IMR-90 (cell line): ENCODE results near the gene ACTR3C. TPM values are rescaled to one million over a fixed set of nuclear protein-coding genes. Genes with fewer than 3 reads are reported as not detected.
"Not testable (repeated sequence)": the region's sequence is repeated elsewhere in the genome, so short reads cannot be mapped to it uniquely, and the experiment has no call there.

ENCODE experiments used
- ATAC-seq: fragments of 200-7000 bp; cut with Tn5 transposase; 2 replicates; pipeline ENCODE4 v1.9.1; 2020; ENCODE audit warnings: low read depth, mild to moderate bottlenecking, moderate library complexity
- BruUV-seq: library from RNA; stranded (reverse); fragments of 400-500 nt; replicated peaks from 2 replicates; lab custom pipeline; 2021; lab: Mats Ljungman, UMichigan
- CTCF ChIA-PET: fragments of 300-600 bp; formaldehyde crosslinking; extraction: SDS; loops from one replicate; lab custom pipeline; 2021; ENCODE audit warnings: antibody characterized with exemption; lab: Yijun Ruan, JAX
- POLR2A ChIA-PET: fragments of 300-600 bp; sonication (Branson Sonifier 250); formaldehyde crosslinking; loops from one replicate; lab custom pipeline; 2022; ENCODE audit warnings: antibody characterized with exemption; ENCODE audit not compliant: unreplicated experiment; lab: Charles Lee
- DNase-seq: peaks from one replicate; pipeline ENCODE4 v3.0.0; 2013
- H2AFZ ChIP-seq: replicated peaks from 2 replicates; pipeline ENCODE3; 2013; ENCODE audit warnings: low read length, mild to moderate bottlenecking; ENCODE audit not compliant: poor library complexity
- H2AK5ac ChIP-seq: 2 replicates; pipeline ENCODE4 v1.6.1; 2013; ENCODE audit warnings: low read depth, low read length, inconsistent platforms
- H2AK9ac ChIP-seq: replicated peaks from 2 replicates; pipeline ENCODE3; 2013; ENCODE audit warnings: mild to moderate bottlenecking, low read depth, low read length, moderate library complexity; ENCODE audit not compliant: poor library complexity
- H2BK120ac ChIP-seq: 2 replicates; pipeline ENCODE4 v1.6.1; 2013; ENCODE audit warnings: low read depth, low read length, inconsistent platforms
- H2BK15ac ChIP-seq: 3 replicates; pipeline ENCODE4 v1.6.1; 2013; ENCODE audit warnings: low read depth, low read length, inconsistent platforms
- H2BK20ac ChIP-seq: 2 replicates; pipeline ENCODE4 v1.6.1; 2013; ENCODE audit warnings: low read depth, mild to moderate bottlenecking, inconsistent platforms, low read length, moderate library complexity
- H2BK5ac ChIP-seq: 2 replicates; pipeline ENCODE4 v1.6.1; 2013; ENCODE audit warnings: mild to moderate bottlenecking, low read depth, low read length, inconsistent platforms; ENCODE audit not compliant: poor library complexity, severe bottlenecking
- H3K14ac ChIP-seq: replicated peaks from 2 replicates; pipeline ENCODE4 v1.6.1; 2013; ENCODE audit warnings: low read depth, low read length, inconsistent platforms
- H3K18ac ChIP-seq: 2 replicates; pipeline ENCODE4 v1.6.1; 2013; ENCODE audit warnings: low read depth, low read length, control low read depth
- H3K23ac ChIP-seq: 2 replicates; pipeline ENCODE4 v1.6.1; 2013; ENCODE audit warnings: low read depth, low read length, inconsistent platforms
- H3K27ac ChIP-seq: 2 replicates; pipeline ENCODE4 v1.5.1; 2013; ENCODE audit warnings: mild to moderate bottlenecking, control low read depth, low read length; ENCODE audit not compliant: insufficient read depth
- H3K27me3 ChIP-seq: 2 replicates; pipeline ENCODE4 v1.6.1; 2013; ENCODE audit warnings: low read length; ENCODE audit not compliant: control insufficient read depth, insufficient read depth
- H3K36me3 ChIP-seq: 2 replicates; pipeline ENCODE4 v1.6.1; 2013; ENCODE audit warnings: low read length, mixed read lengths; ENCODE audit not compliant: control insufficient read depth, insufficient read depth
- H3K4ac ChIP-seq: 2 replicates; pipeline ENCODE4 v1.6.1; 2013; ENCODE audit warnings: low read depth, low read length, inconsistent platforms
- H3K4me1 ChIP-seq: 2 replicates; pipeline ENCODE4 v1.6.1; 2013; ENCODE audit warnings: low read length, mixed read lengths; ENCODE audit not compliant: control insufficient read depth, insufficient read depth
- H3K4me2 ChIP-seq: 2 replicates; pipeline ENCODE4 v1.6.1; 2013; ENCODE audit warnings: low read depth, mild to moderate bottlenecking, control low read depth, low read length, moderate library complexity
- H3K4me3 ChIP-seq: 2 replicates; pipeline ENCODE4 v1.5.1; 2013; ENCODE audit warnings: low read depth, mild to moderate bottlenecking, control low read depth, low read length, moderate library complexity; ENCODE audit not compliant: insufficient read depth
- H3K56ac ChIP-seq: 2 replicates; pipeline ENCODE4 v1.6.1; 2013; ENCODE audit warnings: low read length, inconsistent platforms; ENCODE audit not compliant: insufficient read depth; ENCODE audit errors: extremely low read depth
- H3K79me1 ChIP-seq, 2 experiments: 2 replicates each; pipeline ENCODE4 v1.6.1; 2013; ENCODE audit warnings: low read length in 2 of 2, inconsistent platforms in 1 of 2, low read depth in 1 of 2
- H3K9ac ChIP-seq: 2 replicates; pipeline ENCODE4 v1.6.1; 2013; ENCODE audit warnings: low read depth, low read length, control low read depth
- H3K9me1 ChIP-seq: 2 replicates; pipeline ENCODE4 v1.6.1; 2013; ENCODE audit warnings: low read length, inconsistent platforms; ENCODE audit not compliant: insufficient read depth
- H3K9me3 ChIP-seq: 2 replicates; pipeline ENCODE4 v1.6.1; 2013; ENCODE audit warnings: low read length; ENCODE audit not compliant: control insufficient read depth, insufficient read depth
- H4K20me1 ChIP-seq: 2 replicates; pipeline ENCODE4 v1.6.1; 2013; ENCODE audit warnings: low read length, inconsistent platforms; ENCODE audit not compliant: insufficient read depth
- H4K5ac ChIP-seq: 2 replicates; pipeline ENCODE4 v1.6.1; 2013; ENCODE audit warnings: mild to moderate bottlenecking, low read depth, low read length, control low read depth
- H4K8ac ChIP-seq, 2 experiments: 2 replicates each; pipeline ENCODE4 v1.6.1; 2013; ENCODE audit warnings: low read depth in 2 of 2, low read length in 2 of 2, control low read depth in 1 of 2, inconsistent platforms in 1 of 2
- H4K91ac ChIP-seq: 2 replicates; pipeline ENCODE4 v1.6.1; 2013; ENCODE audit warnings: low read depth, low read length, inconsistent platforms; ENCODE audit not compliant: insufficient read depth
- WGBS, 2 experiments: methylation state at CpG; one replicate each; pipeline versions ENCODE4 v1.1.5 to v1.1.7; 2013; ENCODE audit warnings: missing lambda C conversion rate in 2 of 2; ENCODE audit not compliant: insufficient read length in 1 of 2; ENCODE audit errors: extremely low coverage in 2 of 2; 5-methylcytosine and 5-hydroxymethylcytosine counted together
- dilution Hi-C: fragments of 300-500 bp; cut with HindIII; formaldehyde crosslinking; loops from one replicate; pipeline ENCODE4 v1.14.3; 2018; ENCODE audit warnings: low sequenced_read_pairs; ENCODE audit not compliant: unreplicated experiment
- in situ Hi-C: fragments of 300-500 bp; cut with MboI; formaldehyde crosslinking; loops from 3 replicates; pipeline ENCODE4 v1.14.3; 2019; ENCODE audit warnings: low sequenced_read_pairs, inconsistent platforms, mixed read lengths
- intact Hi-C: fragments of 100-400 bp; cut with micrococcal nuclease; formaldehyde crosslinking; loops from 2 replicates; pipeline ENCODE4 v1.10.0; 2022
- polyA plus RNA-seq, 3 experiments: library from polyadenylated mRNA; depleted of rRNA; stranded (reverse); fragments of >200 nt; gene quantifications; 2 replicates each; pipeline ENCODE4 v1.2.3, GENCODE V29; 2012; ENCODE audit warnings: low replicate concordance in 1 of 3
- total RNA-seq: library from RNA; depleted of rRNA; stranded (reverse); fragments of >200 nt; gene quantifications from 2 replicates; pipeline ENCODE4 v1.2.3, GENCODE V29; 2012

ACTR3C gene
- total and polyA plus RNA-seq, 2 of the 4 experiments (the other 2 are of a cell fraction), result not detected

GRCh38 chr7:150312649-150313366 lies 10.5 kb downstream of the ACTR3C start:
- H3K27me3 ChIP-seq, H2AK9ac ChIP-seq, H3K4me3 ChIP-seq, H4K20me1 ChIP-seq, H3K56ac ChIP-seq, H3K9ac ChIP-seq, H3K27ac ChIP-seq, H2BK15ac ChIP-seq, H3K9me3 ChIP-seq, ATAC-seq, dilution Hi-C loops, H3K14ac ChIP-seq, POLR2A ChIA-PET, H2AK5ac ChIP-seq, H3K36me3 ChIP-seq, H3K23ac ChIP-seq, H3K4me2 ChIP-seq, H4K91ac ChIP-seq, H3K4me1 ChIP-seq, H2BK5ac ChIP-seq, H3K9me1 ChIP-seq, H2AFZ ChIP-seq, H3K79me1 ChIP-seq, BruUV-seq, intact Hi-C loops: not testable (repeated sequence)
- H4K8ac ChIP-seq, result peak overlapping the region in 1 of 2 experiments; percentile 65; a peak in 1 of 4 replicates
- 22% methylated on average over 2 of the region's 7 CpGs; no CpG with 5 or more reads in 1 of the 2 experiments for WGBS, 2 experiments
- peak overlapping the region; percentile 24; the same call in 1 of the 2 replicates for H4K5ac ChIP-seq
- peak overlapping the region; percentile 69; the same call in 1 of the 2 replicates for H3K18ac ChIP-seq
- H2BK120ac ChIP-seq, result peak overlapping the region; percentile 64
- peak; percentile 8 for DNase-seq
- in situ Hi-C loops, result loop anchor here (25.0 kb wide), 1 partner anchor 424 kb away; the partner anchor contains the start of gene GIMAP5
- H2BK20ac ChIP-seq, result peak overlapping the region; percentile 61; the same call in 1 of the 2 replicates
- H3K4ac ChIP-seq, result peak overlapping the region; percentile 27; the same call in 1 of the 2 replicates
- CTCF ChIA-PET, result interaction anchor here (0.6 to 1.1 kb wide), 2 partner anchors 567 to 672 kb away, joined by 3 read pairs; no protein-coding TSS in a partner anchor
